ENCODE data around the gene HS1BP3.

The HS1BP3 gene

GRCh38 chr2:20580690-20581437 is 70.0 kb downstream of the HS1BP3 start:
- Histone ChIP-seq H3K27ac (no peak overlapping the region), H3K36me3 (ENCODE audit: insufficient read depth) (no peaks in the 10 kb centered on the region), H3K27me3 (ENCODE audit: insufficient read depth, low read depth) (no peaks in the 10 kb centered on the region), H3K79me2 (ENCODE audit: insufficient read depth, low read depth) (no peaks in the 10 kb centered on the region), H3K9ac (no peak overlapping the region), H2AFZ (ENCODE audit: low read depth) (no peak overlapping the region), H3K4me2 (no peak overlapping the region), H3K4me1 (ENCODE audit: low read depth, poor library complexity, severe bottlenecking) (peaks cover 17% of the 10 kb centered on the region), H3K4me3 (IDR thresholded peaks at IDR 0.05; ENCODE audit: insufficient read depth, low read depth, low read length) (no peak overlapping the region), H4K20me1 (ENCODE audit: insufficient read depth) (no peaks in the 10 kb centered on the region)
- TF ChIP-seq CTCF (conservative IDR thresholded peaks at IDR 0.05; ENCODE audit: low read depth, low read length) = no peak

DNA sequence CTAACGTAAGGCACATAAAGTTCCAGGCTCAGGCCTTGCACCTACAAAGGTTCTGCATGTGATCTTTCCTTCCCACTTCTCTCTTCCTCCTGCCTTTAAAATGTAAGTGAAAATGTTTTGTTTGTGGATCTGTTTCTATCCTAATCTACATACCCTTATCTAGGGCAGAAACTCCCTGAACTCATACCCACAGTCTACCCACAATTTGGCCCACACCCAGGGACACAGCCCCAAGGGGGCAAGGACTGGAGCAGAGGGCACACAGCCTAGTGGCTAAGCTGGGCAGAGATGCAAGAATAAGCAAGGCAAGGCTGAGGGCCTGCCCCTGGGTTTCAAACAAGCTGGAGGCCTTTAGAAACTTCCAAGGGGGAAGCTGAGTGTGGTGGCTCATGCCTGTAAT is 71.0 kb downstream of the HS1BP3 start:
- Histone ChIP-seq H4K20me1 (ENCODE audit: insufficient read depth) (no peaks in the 10 kb centered on the region), H3K36me3 (ENCODE audit: insufficient read depth) (no peaks in the 10 kb centered on the region), H3K27me3 (ENCODE audit: insufficient read depth, low read depth) (no peaks in the 10 kb centered on the region), H3K27ac (no peak overlapping the region), H3K79me2 (ENCODE audit: insufficient read depth, low read depth) (no peaks in the 10 kb centered on the region), H3K9ac (no peak overlapping the region), H3K4me2 (no peak overlapping the region), H3K4me3 (IDR thresholded peaks at IDR 0.05; ENCODE audit: insufficient read depth, low read depth, low read length) (no peak overlapping the region), H2AFZ (ENCODE audit: low read depth) (no peak overlapping the region), H3K4me1 (ENCODE audit: low read depth, poor library complexity, severe bottlenecking) (peaks cover 18% of the 10 kb centered on the region)
- TF ChIP-seq CTCF (conservative IDR thresholded peaks at IDR 0.05; ENCODE audit: low read depth, low read length) = no peak

DNA sequence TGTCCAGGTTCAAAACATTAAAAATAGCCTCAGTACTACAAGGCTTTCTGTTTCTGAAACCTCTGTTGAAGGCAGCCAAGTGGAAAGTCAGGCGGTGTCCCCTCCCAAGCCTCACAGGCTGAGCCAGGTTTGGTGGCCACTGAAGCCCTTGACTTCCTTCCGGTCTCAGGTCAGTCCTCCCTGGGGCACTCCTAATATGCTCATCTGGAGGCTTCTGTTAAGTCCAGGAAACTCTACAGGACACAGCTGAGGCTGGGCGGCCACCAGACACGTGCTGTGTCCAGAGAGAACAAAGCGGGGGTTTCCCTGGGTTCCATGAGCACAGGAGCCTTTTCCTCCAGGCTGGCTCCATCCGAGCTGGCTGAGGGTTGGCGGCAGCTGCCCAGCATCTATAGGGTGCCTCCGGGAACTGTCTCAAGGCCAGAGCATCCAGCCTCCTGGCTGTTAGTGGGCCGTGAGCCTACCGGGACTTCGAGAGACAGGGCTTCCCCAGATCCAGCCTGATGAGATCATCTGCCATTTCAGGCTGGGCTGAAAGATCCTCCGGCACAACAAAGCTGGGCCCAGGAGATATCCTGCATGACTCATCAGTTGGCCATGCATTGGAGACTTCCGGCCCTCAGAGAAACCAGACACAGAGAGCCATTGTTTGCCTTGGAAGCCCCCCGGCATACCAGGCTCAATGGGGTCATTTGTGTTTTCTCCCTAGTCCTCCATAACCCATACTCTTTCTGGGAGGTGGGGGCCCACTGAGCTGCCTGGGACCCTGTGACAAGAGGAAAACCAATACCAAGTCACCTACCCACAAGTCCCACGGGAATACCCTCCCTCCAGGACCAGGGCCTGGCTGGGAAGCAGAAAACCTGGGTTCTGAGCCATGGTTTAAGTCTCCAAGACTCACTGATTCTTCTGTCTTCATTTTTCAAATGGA is 71.7 kb downstream of the HS1BP3 start:
- Histone ChIP-seq H3K9ac (no peak overlapping the region), H3K4me2 (no peak overlapping the region), H3K79me2 (ENCODE audit: insufficient read depth, low read depth) (no peaks in the 10 kb centered on the region), H3K4me3 (IDR thresholded peaks at IDR 0.05; ENCODE audit: insufficient read depth, low read depth, low read length) (no peak overlapping the region), H3K27me3 (ENCODE audit: insufficient read depth, low read depth) (no peaks in the 10 kb centered on the region), H4K20me1 (ENCODE audit: insufficient read depth) (no peaks in the 10 kb centered on the region), H3K27ac (no peak overlapping the region), H2AFZ (ENCODE audit: low read depth) (no peak overlapping the region), H3K4me1 (ENCODE audit: low read depth, poor library complexity, severe bottlenecking) (peaks cover 18% of the 10 kb centered on the region), H3K36me3 (ENCODE audit: insufficient read depth) (no peaks in the 10 kb centered on the region)
- TF ChIP-seq CTCF (conservative IDR thresholded peaks at IDR 0.05; ENCODE audit: low read depth, low read length) = no peak

DNA sequence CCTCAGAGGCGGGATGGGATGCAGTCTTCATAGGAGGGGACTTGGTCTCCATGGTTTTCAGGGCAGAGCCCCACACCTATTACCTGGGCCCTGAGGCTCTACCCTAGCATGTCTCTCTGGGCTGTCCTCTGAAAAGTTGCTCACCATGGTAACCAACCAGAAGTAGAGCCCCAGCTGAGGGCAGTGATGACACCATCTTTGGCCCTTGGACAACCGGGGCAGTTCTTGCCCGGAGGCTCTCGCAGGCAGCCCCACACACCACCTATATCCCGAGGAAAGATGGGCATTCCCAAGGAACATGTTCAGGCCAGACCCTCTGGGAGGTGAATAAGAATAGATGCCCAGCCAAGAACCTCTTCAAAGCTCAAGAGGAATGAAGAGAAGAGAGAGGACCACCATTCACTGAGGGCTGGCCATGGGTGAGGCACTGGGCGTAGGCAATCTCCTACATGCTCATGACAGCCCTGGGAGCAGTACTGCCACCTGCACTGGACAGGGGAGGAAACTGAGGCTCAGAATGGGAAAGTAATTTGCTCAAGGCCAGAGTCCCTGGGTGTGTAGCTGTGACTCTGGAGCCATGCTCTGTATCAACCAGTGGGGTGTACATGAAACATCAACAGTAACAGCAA is 72.5 kb downstream of the HS1BP3 start:
- TF ChIP-seq CTCF (conservative IDR thresholded peaks at IDR 0.05; ENCODE audit: low read depth, low read length) = no peak
- H3K27ac ChIP-seq = no peak overlapping the region
- H3K79me2 ChIP-seq (ENCODE audit: insufficient read depth, low read depth) = no peaks in the 10 kb centered on the region
- H3K4me2 ChIP-seq = no peak overlapping the region
- H3K9ac ChIP-seq = no peak overlapping the region
- no peak overlapping the region for H3K4me3 ChIP-seq (IDR thresholded peaks at IDR 0.05; ENCODE audit: insufficient read depth, low read depth, low read length)
- no peaks in the 10 kb centered on the region for H3K27me3 ChIP-seq (ENCODE audit: insufficient read depth, low read depth)
- no peak overlapping the region for H2AFZ ChIP-seq (ENCODE audit: low read depth)
- no peaks in the 10 kb centered on the region for H4K20me1 ChIP-seq (ENCODE audit: insufficient read depth)
- peaks cover 18% of the 10 kb centered on the region for H3K4me1 ChIP-seq (ENCODE audit: low read depth, poor library complexity, severe bottlenecking)
- no peaks in the 10 kb centered on the region for H3K36me3 ChIP-seq (ENCODE audit: insufficient read depth)

All from KMS-11 (cell line).